Measurements from ENCODE around the gene EIF2S2.

EIF2S2 gene

DNA sequence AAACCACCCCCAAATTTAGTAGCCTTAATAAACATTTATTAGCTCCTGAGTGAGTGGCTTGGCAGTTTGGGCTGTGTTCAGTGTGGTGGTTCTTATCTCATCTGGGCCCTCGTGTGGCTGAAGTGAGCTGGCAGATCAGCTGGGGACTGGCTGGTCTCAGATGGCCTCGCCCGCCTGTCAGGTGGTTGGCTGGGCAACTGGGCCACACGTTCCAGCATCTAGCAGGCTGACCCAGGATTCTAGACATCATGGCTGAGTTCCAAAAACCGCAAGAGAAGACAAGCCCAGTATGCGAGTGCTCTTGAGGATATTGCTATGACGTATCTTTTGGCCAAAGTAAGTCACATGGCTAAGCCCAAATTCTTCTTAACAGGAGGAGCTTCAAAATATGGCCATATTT lies 28.9 kb downstream of the EIF2S2 start:
- Histone ChIP-seq H3K9me3 (ENCODE audit: control insufficient read depth, low read length) (no peaks in the 10 kb centered on the region), H3K4me3 (ENCODE audit: low read length) (no peak overlapping the region), H3K27me3 (ENCODE audit: control insufficient read depth, insufficient read depth, low read length) (no peaks in the 10 kb centered on the region), H3K9ac (ENCODE audit: low read length) (no peak overlapping the region), H3K36me3 (ENCODE audit: control insufficient read depth, insufficient read depth, low read length) (peaks cover 13% of the 10 kb centered on the region), H3K4me1 (ENCODE audit: control insufficient read depth, insufficient read depth, low read length) (peaks cover 21% of the 10 kb centered on the region)

DNA sequence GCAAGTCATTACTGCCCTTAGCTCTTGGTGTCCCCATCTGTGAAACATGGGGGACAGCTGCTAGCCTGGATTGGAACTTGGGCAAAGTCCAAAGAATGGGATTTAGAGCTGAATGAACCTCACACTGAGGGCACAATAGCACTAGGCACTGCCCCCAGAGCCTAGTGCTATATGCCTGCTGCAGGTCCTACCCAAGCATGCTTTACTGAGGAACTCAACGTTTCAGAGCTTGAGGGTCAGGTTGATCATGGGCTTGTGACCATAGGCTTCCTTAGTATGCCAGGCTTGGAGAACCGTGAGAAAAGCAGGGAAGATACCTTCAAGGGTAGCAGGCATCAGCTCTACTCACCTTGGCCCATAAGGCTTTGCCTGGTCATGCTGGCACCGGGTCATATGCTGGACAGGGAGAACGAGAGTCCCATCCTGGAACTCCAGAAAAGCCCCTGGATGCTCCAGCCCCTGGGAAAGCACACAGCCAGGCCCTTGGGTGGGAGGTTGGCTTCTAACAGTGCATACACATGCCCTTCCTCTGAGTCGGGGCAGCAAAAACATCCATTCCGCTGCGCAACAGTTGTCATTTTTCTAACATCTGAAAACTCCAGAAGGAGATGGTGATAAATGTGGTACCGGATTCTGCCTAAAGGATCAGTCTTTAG lies 29.7 kb downstream of the EIF2S2 start:
- Histone ChIP-seq H3K4me1 (ENCODE audit: control insufficient read depth, insufficient read depth, low read length) (peaks cover 21% of the 10 kb centered on the region), H3K9me3 (ENCODE audit: control insufficient read depth, low read length) (no peaks in the 10 kb centered on the region), H3K27me3 (ENCODE audit: control insufficient read depth, insufficient read depth, low read length) (no peaks in the 10 kb centered on the region), H3K36me3 (ENCODE audit: control insufficient read depth, insufficient read depth, low read length) (peaks cover 11% of the 10 kb centered on the region), H3K9ac (ENCODE audit: low read length) (no peak overlapping the region), H3K4me3 (ENCODE audit: low read length) (no peak overlapping the region)

DNA sequence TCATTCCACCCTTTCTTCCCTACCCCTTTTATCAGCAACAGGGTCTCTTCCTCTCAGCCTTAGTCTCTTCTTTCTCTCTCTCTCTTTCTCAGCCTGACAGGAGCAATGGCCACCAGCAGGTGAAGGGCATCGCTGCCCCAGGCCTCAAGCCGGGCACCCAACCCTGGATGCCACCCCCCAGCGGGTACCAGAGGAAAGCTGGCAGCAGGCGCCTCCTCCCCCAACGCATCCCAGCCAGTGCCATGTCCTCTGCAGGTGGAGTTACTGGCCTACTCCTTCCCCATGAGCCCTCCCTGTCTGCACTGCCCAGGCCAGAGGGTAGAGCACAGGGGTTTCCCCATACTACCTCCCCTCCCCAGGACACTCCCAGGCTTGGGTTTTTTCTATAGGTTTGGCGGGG lies 32.2 kb downstream of the EIF2S2 start:
- Histone ChIP-seq H3K36me3 (ENCODE audit: control insufficient read depth, insufficient read depth, low read length) (peaks cover 15% of the 10 kb centered on the region), H3K27me3 (ENCODE audit: control insufficient read depth, insufficient read depth, low read length) (no peaks in the 10 kb centered on the region), H3K4me3 (ENCODE audit: low read length) (no peak overlapping the region), H3K9ac (ENCODE audit: low read length) (no peak overlapping the region), H3K4me1 (ENCODE audit: control insufficient read depth, insufficient read depth, low read length) (peaks cover 21% of the 10 kb centered on the region), H3K9me3 (ENCODE audit: control insufficient read depth, low read length) (no peaks in the 10 kb centered on the region)

DNA sequence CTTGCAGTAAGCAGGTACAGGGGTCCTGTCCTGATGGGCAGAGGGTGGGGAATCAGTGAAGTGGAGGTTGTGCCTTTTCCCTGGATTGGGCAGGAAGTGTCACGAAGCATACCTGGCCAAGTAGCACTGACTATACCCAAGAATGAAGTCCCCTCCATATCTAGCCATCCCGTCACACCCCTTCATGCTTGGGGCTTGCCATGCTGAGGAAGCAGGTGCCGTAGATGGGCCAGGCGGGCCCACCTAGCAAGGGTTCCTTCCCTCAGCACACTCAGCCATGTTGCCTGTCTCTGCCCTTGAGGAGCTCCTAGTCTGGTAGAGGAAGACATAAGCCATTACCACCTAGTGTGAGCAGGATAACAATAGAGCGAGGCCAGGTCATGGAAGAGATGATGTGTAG lies 33.5 kb downstream of the EIF2S2 start:
- Histone ChIP-seq H3K36me3 (ENCODE audit: control insufficient read depth, insufficient read depth, low read length) (peaks cover 20% of the 10 kb centered on the region), H3K4me3 (ENCODE audit: low read length) (no peak overlapping the region), H3K9ac (ENCODE audit: low read length) (no peak overlapping the region), H3K9me3 (ENCODE audit: control insufficient read depth, low read length) (no peaks in the 10 kb centered on the region), H3K4me1 (ENCODE audit: control insufficient read depth, insufficient read depth, low read length) (peaks cover 20% of the 10 kb centered on the region), H3K27me3 (ENCODE audit: control insufficient read depth, insufficient read depth, low read length) (no peaks in the 10 kb centered on the region)

DNA sequence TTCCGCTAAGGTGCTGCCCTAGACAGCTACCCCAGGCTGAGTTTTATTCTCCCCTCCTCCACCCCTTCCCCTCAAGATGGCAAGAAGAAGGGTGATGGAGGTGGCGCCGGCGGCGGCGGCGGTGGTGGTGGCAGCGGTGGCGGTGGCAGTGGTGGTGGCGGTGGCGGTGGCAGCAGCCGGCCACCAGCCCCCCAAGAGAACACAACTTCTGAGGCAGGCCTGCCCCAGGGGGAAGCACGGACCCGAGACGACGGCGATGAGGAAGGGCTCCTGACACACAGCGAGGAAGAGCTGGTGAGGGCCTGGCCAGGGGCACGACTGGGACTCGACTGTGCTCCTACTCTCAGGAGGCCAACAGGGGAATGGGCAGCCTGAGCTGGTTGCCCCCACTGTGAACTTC lies 35.1 kb downstream of the EIF2S2 start:
- H3K4me1 ChIP-seq (ENCODE audit: control insufficient read depth, insufficient read depth, low read length) = peaks cover 5% of the 10 kb centered on the region
- no peaks in the 10 kb centered on the region for H3K27me3 ChIP-seq (ENCODE audit: control insufficient read depth, insufficient read depth, low read length)
- no peaks in the 10 kb centered on the region for H3K9me3 ChIP-seq (ENCODE audit: control insufficient read depth, low read length)
- peaks cover 22% of the 10 kb centered on the region for H3K36me3 ChIP-seq (ENCODE audit: control insufficient read depth, insufficient read depth, low read length)
- H3K4me3 ChIP-seq (ENCODE audit: low read length) = no peak overlapping the region
- H3K9ac ChIP-seq (ENCODE audit: low read length) = no peak overlapping the region

DNA sequence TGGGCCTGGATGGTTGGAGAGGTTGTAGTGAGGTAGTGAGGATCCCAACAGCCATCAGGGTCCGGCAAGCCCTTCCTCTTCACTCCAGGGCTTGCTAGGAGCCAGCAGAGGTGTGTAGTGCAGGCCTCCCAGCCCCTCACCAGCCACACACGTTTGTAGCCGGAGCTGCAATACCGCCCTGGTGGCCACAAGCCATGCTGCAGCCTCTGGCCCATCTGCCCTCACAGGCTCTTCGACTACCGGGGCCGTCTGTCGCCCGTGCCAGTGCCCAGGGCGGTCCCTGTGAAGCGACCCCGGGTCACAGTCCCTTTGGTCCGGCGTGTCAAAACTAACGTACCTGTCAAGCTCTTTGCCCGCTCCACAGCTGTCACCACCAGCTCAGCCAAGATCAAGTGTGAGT lies 36.4 kb downstream of the EIF2S2 start:
- Histone ChIP-seq H3K9me3 (ENCODE audit: control insufficient read depth, low read length) (no peaks in the 10 kb centered on the region), H3K4me3 (ENCODE audit: low read length) (no peak overlapping the region), H3K4me1 (ENCODE audit: control insufficient read depth, insufficient read depth, low read length) (no peaks in the 10 kb centered on the region), H3K36me3 (ENCODE audit: control insufficient read depth, insufficient read depth, low read length) (peaks cover 22% of the 10 kb centered on the region), H3K9ac (ENCODE audit: low read length) (no peak overlapping the region), H3K27me3 (ENCODE audit: control insufficient read depth, insufficient read depth, low read length) (no peaks in the 10 kb centered on the region)

DNA sequence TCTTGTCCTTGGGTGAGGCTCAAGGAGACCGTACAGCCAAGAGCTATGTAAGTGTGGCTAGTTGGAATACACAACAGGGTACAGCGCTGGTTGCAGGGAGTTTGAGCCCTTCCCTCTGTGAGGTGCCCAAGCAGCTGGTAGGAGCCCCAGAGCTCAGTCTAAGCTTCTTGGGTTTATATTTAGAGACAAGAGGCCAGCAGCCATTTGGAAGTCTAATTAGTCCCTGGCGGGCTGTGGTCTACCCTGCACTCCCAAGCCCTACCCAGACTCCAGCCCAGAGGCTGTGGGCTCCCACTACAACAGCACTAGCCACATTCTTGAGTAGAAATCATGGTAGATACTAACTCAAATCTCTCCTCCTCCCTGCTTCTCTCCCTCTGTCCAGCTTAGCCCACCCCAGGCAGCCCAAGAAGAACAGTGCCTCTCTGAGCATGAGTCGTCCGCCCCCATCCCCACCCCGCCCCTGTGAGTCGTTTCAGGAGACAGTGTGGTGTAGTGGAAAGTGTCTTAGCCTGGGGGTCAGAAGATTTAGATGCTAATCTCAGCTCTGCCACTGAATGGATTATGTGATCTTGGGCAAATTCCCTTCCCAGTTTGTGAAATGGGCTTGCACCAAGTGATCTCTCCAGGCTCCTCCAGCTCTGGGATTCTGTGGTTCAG lies 37.8 kb downstream of the EIF2S2 start:
- Histone ChIP-seq H3K9me3 (ENCODE audit: control insufficient read depth, low read length) (no peaks in the 10 kb centered on the region), H3K4me3 (ENCODE audit: low read length) (no peak overlapping the region), H3K36me3 (ENCODE audit: control insufficient read depth, insufficient read depth, low read length) (peaks cover 21% of the 10 kb centered on the region), H3K4me1 (ENCODE audit: control insufficient read depth, insufficient read depth, low read length) (peaks cover 9% of the 10 kb centered on the region), H3K9ac (ENCODE audit: low read length) (no peak overlapping the region), H3K27me3 (ENCODE audit: control insufficient read depth, insufficient read depth, low read length) (no peaks in the 10 kb centered on the region)

DNA sequence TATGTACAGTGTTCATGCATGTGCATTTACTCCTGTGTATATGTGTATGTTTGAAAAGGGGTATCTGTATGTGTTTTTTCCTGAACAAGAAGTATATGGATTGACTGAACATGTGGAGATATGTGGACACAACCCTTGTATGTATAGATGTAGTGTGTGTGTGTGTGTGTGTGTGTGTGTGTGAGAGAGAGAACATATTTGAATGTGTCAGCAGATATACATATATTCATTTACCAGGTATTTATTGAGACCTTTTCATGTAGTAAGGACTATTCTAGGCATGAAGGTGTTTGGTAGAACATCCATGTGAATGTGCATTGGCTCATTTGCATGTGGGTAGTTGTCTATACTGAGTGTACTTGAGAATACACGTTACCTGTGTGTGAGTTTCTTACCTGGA lies 39.3 kb downstream of the EIF2S2 start:
- Histone ChIP-seq H3K4me1 (ENCODE audit: control insufficient read depth, insufficient read depth, low read length) (peaks cover 17% of the 10 kb centered on the region), H3K36me3 (ENCODE audit: control insufficient read depth, insufficient read depth, low read length) (peaks cover 11% of the 10 kb centered on the region), H3K9ac (ENCODE audit: low read length) (no peak overlapping the region), H3K4me3 (ENCODE audit: low read length) (no peak overlapping the region), H3K9me3 (ENCODE audit: control insufficient read depth, low read length) (no peaks in the 10 kb centered on the region), H3K27me3 (ENCODE audit: control insufficient read depth, insufficient read depth, low read length) (no peaks in the 10 kb centered on the region)

DNA sequence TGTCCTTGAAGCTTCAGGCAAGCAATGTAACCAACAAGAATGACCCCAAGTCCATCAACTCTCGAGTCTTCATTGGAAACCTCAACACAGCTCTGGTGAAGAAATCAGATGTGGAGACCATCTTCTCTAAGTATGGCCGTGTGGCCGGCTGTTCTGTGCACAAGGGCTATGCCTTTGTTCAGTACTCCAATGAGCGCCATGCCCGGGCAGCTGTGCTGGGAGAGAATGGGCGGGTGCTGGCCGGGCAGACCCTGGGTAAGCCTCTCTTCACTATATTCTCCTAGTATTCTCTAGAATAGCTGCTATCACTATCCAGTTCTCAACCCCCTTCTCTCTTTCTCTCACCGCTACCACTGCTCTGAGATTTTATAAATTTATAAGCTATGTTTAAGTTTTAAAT lies 40.0 kb downstream of the EIF2S2 start:
- H3K9ac ChIP-seq (ENCODE audit: low read length) = no peak overlapping the region
- no peaks in the 10 kb centered on the region for H3K9me3 ChIP-seq (ENCODE audit: control insufficient read depth, low read length)
- peaks cover 11% of the 10 kb centered on the region for H3K36me3 ChIP-seq (ENCODE audit: control insufficient read depth, insufficient read depth, low read length)
- H3K27me3 ChIP-seq (ENCODE audit: control insufficient read depth, insufficient read depth, low read length) = no peaks in the 10 kb centered on the region
- H3K4me1 ChIP-seq (ENCODE audit: control insufficient read depth, insufficient read depth, low read length) = peaks cover 17% of the 10 kb centered on the region
- no peak overlapping the region for H3K4me3 ChIP-seq (ENCODE audit: low read length)

DNA sequence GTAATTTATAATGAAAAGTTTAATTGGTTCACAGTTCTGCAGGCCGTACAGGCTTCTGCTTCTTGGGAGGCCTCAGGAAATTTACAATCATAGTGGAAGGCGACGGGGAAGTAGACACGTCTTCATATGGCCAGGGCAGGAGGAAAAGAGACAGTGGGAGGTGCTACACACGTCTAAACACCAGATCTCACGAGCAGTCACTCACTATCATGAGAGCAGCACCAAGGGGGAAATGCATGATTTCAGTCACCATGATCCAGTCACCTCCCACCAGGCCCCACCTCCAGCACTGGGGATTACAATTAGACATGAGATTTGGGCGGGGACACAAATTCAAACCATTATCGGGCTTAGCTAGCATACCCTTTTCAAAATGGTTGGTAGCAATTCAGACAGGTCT lies 41.2 kb downstream of the EIF2S2 start:
- Histone ChIP-seq H3K9me3 (ENCODE audit: control insufficient read depth, low read length) (no peaks in the 10 kb centered on the region), H3K9ac (ENCODE audit: low read length) (no peak overlapping the region), H3K27me3 (ENCODE audit: control insufficient read depth, insufficient read depth, low read length) (no peaks in the 10 kb centered on the region), H3K4me1 (ENCODE audit: control insufficient read depth, insufficient read depth, low read length) (peaks cover 17% of the 10 kb centered on the region), H3K4me3 (ENCODE audit: low read length) (no peak overlapping the region), H3K36me3 (ENCODE audit: control insufficient read depth, insufficient read depth, low read length) (peaks cover 7% of the 10 kb centered on the region)

DNA sequence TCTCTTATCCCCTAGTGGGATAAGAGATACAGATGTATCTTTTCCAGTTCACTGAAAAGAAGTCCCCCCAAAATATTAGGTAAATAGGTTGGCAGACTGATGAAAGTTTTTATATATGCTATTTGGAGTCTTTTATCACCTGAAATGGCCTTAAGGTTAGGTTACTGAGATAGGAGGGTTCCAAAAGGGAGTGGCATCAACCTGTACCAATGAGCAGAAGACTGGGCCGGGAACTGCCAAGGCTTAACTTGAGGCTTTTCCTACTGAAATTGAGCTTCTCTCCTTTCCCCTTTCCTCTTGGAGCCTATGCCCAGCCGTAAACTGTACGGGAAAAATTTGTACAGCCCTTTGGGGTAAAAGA lies 42.0 kb downstream of the EIF2S2 start:
- Histone ChIP-seq H3K9ac (ENCODE audit: low read length) (no peak overlapping the region), H3K27me3 (ENCODE audit: control insufficient read depth, insufficient read depth, low read length) (no peaks in the 10 kb centered on the region), H3K9me3 (ENCODE audit: control insufficient read depth, low read length) (no peaks in the 10 kb centered on the region)

DNA sequence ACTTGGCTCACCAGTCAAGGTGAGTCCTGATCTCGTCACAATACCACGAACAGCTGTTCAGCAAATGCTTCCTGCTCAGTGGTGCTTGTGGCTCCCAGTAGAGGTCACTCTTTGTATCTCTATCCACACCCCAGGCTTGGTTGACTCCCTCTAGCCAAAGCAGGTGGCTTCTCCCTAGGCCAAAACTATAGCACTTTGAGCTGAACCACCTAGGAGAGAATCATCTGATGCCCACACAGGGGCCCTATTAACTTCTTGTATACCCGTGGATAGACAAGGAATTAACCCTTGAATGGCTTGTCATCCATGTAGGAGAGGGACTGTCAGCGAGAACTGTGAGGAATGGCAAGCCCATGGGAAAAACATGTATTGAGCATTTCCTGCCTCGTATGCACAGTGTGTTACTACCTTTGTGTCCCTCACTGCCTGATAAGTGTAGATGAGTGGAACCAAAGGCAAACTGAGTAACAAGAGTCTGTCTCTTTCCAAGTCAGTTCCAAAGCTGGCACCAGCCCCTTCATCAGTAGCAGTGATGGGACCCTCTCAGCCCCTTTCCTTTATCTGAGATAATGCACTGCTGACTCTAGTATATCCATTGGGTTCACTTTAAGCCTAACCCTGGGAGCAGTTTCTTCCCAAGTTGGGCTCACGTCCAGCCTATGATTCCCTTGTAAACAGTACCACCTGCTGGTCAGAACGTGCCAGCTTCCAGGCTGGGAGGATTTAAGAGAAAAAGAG lies 42.5 kb downstream of the EIF2S2 start:
- peaks cover 7% of the 10 kb centered on the region for H3K36me3 ChIP-seq (ENCODE audit: control insufficient read depth, insufficient read depth, low read length)
- peaks cover 17% of the 10 kb centered on the region for H3K4me1 ChIP-seq (ENCODE audit: control insufficient read depth, insufficient read depth, low read length)
- no peak overlapping the region for H3K9ac ChIP-seq (ENCODE audit: low read length)

More for the DNA sequence above, 42.0 kb downstream of the EIF2S2 start:
- Histone ChIP-seq H3K4me3 (ENCODE audit: low read length) (no peak overlapping the region), H3K36me3 (ENCODE audit: control insufficient read depth, insufficient read depth, low read length) (peaks cover 7% of the 10 kb centered on the region), H3K4me1 (ENCODE audit: control insufficient read depth, insufficient read depth, low read length) (peaks cover 17% of the 10 kb centered on the region)

More for the DNA sequence above, 42.5 kb downstream of the EIF2S2 start:
- Histone ChIP-seq H3K27me3 (ENCODE audit: control insufficient read depth, insufficient read depth, low read length) (no peaks in the 10 kb centered on the region), H3K9me3 (ENCODE audit: control insufficient read depth, low read length) (no peaks in the 10 kb centered on the region), H3K4me3 (ENCODE audit: low read length) (no peak overlapping the region)
